Mesenchymal stem cell (in vitro differentiated cells and primary cell): ENCODE measurements around the gene KCNJ10.

ENCODE experiments used
- DNase-seq: peaks from one replicate; pipeline ENCODE4 v3.0.0-alpha.2; 2013
- H2AFZ ChIP-seq: one replicate; pipeline ENCODE4 v1.6.1; 2013; ENCODE audit warnings: low read depth, mild to moderate bottlenecking, control low read depth, inconsistent platforms, low read length, moderate library complexity
- H2AK5ac ChIP-seq: 2 replicates; pipeline ENCODE4 v1.6.1; 2013; ENCODE audit warnings: low read length, moderate library complexity, mild to moderate bottlenecking, inconsistent platforms; ENCODE audit not compliant: severe bottlenecking
- H2BK120ac ChIP-seq: one replicate; pipeline ENCODE4 v1.6.1; 2013; ENCODE audit warnings: low read depth, mild to moderate bottlenecking, inconsistent platforms, low read length, moderate library complexity
- H2BK12ac ChIP-seq, 2 experiments: one replicate each; pipeline ENCODE4 v1.6.1; 2013; ENCODE audit warnings: inconsistent platforms in 2 of 2, low read length in 2 of 2, mild to moderate bottlenecking in 2 of 2, moderate library complexity in 2 of 2, control low read depth in 1 of 2
- H2BK15ac ChIP-seq: one replicate; pipeline ENCODE4 v1.6.1; 2013; ENCODE audit warnings: mild to moderate bottlenecking, low read depth, inconsistent platforms; ENCODE audit not compliant: poor library complexity, severe bottlenecking
- H2BK5ac ChIP-seq: 2 replicates; pipeline ENCODE4 v1.6.1; 2013; ENCODE audit warnings: low read depth, mild to moderate bottlenecking, low read length, control low read depth, inconsistent platforms; ENCODE audit not compliant: poor library complexity, severe bottlenecking
- H3K14ac ChIP-seq, 2 experiments: one replicate each; pipeline ENCODE4 v1.6.1; 2013; ENCODE audit warnings: inconsistent platforms in 2 of 2, low read length in 2 of 2, control low read depth in 1 of 2, mild to moderate bottlenecking in 1 of 2, moderate library complexity in 1 of 2
- H3K18ac ChIP-seq, 2 experiments: one replicate each; pipeline ENCODE4 v1.6.1; 2013; ENCODE audit warnings: inconsistent platforms in 2 of 2, low read length in 2 of 2, control low read depth in 1 of 2, low read depth in 1 of 2, mild to moderate bottlenecking in 1 of 2
- H3K23ac ChIP-seq, 2 experiments: one replicate each; pipeline ENCODE4 v1.6.1; 2013; ENCODE audit warnings: inconsistent platforms in 2 of 2, low read length in 2 of 2, mild to moderate bottlenecking in 2 of 2, moderate library complexity in 2 of 2, control low read depth in 1 of 2
- H3K27ac ChIP-seq: 2 replicates; pipeline ENCODE4 v1.5.1; 2013; ENCODE audit warnings: mild to moderate bottlenecking, moderate library complexity, low read length, control low read depth, inconsistent platforms; ENCODE audit not compliant: poor library complexity, severe bottlenecking
- H3K27me3 ChIP-seq, 2 experiments: 2 replicates each; pipeline versions ENCODE4 v1.6.1 to v1.7.0; 2013; ENCODE audit warnings: low read length in 2 of 2, mild to moderate bottlenecking in 2 of 2, moderate library complexity in 2 of 2, control low read depth in 1 of 2, inconsistent platforms in 1 of 2; ENCODE audit not compliant: control insufficient read depth in 1 of 2, insufficient read depth in 1 of 2
- H3K36me3 ChIP-seq, 2 experiments: 2 replicates each; pipeline versions ENCODE4 v1.6.1 to v1.7.0; 2013; ENCODE audit warnings: low read length in 2 of 2, control low read depth in 1 of 2, inconsistent platforms in 1 of 2, low read depth in 1 of 2, mild to moderate bottlenecking in 1 of 2; ENCODE audit not compliant: insufficient read depth in 2 of 2, control insufficient read depth in 1 of 2
- H3K4ac ChIP-seq, 2 experiments: one replicate each; pipeline ENCODE4 v1.6.1; 2013; ENCODE audit warnings: inconsistent platforms in 2 of 2, low read length in 2 of 2, mild to moderate bottlenecking in 2 of 2, moderate library complexity in 2 of 2, control low read depth in 1 of 2, low read depth in 1 of 2
- H3K4me1 ChIP-seq: 2 replicates; pipeline ENCODE4 v1.6.1; 2013; ENCODE audit warnings: low read depth, low read length, control low read depth; ENCODE audit not compliant: control insufficient read depth, insufficient read depth
- H3K4me2 ChIP-seq: 2 replicates; pipeline ENCODE4 v1.6.1; 2013; ENCODE audit warnings: low read length, mild to moderate bottlenecking, inconsistent platforms; ENCODE audit not compliant: poor library complexity, severe bottlenecking
- H3K4me3 ChIP-seq, 2 experiments: 2 replicates each; pipeline versions ENCODE4 v1.5.1 to v1.7.0; 2013; ENCODE audit warnings: low read length in 2 of 2, mild to moderate bottlenecking in 2 of 2, control low read depth in 1 of 2, low read depth in 1 of 2; ENCODE audit not compliant: insufficient read depth in 1 of 2
- H3K79me1 ChIP-seq: replicated peaks from 2 replicates; pipeline ENCODE4 v1.6.1; 2013; ENCODE audit warnings: mild to moderate bottlenecking, control low read depth, low read length, inconsistent platforms; ENCODE audit not compliant: poor library complexity, severe bottlenecking
- H3K9ac ChIP-seq: 2 replicates; pipeline ENCODE4 v1.7.0; 2013; ENCODE audit warnings: mild to moderate bottlenecking, low read length, moderate library complexity
- H3K9me3 ChIP-seq: 2 replicates; pipeline ENCODE4 v1.7.0; 2013; ENCODE audit warnings: mild to moderate bottlenecking, low read length; ENCODE audit not compliant: control insufficient read depth
- H4K8ac ChIP-seq: one replicate; pipeline ENCODE4 v1.6.1; 2013; ENCODE audit warnings: inconsistent platforms, mild to moderate bottlenecking, low read length, moderate library complexity
- H4K91ac ChIP-seq: one replicate; pipeline ENCODE4 v1.6.1; 2013; ENCODE audit warnings: mild to moderate bottlenecking, low read length, inconsistent platforms
- WGBS: methylation state at CpG from one replicate; pipeline ENCODE4 v1.1.7; 2013; ENCODE audit warnings: mixed read lengths; 5-methylcytosine and 5-hydroxymethylcytosine counted together

The KCNJ10 gene

DNA sequence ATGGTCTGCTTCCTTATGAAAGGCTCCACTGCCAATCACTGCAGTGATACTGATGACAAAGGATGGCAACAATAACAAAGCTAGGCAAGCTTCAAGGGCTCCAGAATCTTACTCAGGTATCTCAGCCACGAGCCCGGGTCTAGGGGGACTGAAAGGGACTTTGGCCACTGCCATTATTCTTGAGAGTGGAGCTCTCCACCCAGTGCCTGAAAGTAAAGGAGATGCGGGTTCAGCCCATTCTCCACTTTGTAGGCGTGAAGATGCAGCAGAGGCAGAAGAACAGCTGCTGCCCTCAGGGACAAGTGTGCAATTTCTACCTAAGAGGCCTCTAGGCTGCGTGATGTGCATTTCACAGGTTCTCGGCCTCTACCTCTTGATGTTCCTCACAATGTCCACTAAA is 84.5 kb downstream of the KCNJ10 start:
- Histone ChIP-seq H3K18ac (no peak overlapping the region), H2BK120ac (no peak overlapping the region), H3K9me3 (no peaks in the 10 kb centered on the region), H2AFZ (no peak overlapping the region), H2BK15ac (no peak overlapping the region), H3K4me2 (no peak overlapping the region), H3K27me3 (peaks cover 0 to 38% of the 10 kb centered on the region in 2 experiments), H3K23ac (no peak overlapping the region), H3K9ac (no peak overlapping the region), H2BK5ac (no peak overlapping the region), H3K27ac (no peak overlapping the region), H3K36me3 (peaks cover 0 to 26% of the 10 kb centered on the region in 2 experiments), H3K4me3 (no peak overlapping the region), H3K4ac (no peak overlapping the region), H4K91ac (no peak overlapping the region), H4K8ac (no peak overlapping the region), H3K4me1 (no peaks in the 10 kb centered on the region), H3K14ac (no peak overlapping the region), H3K79me1 (no peaks in the 10 kb centered on the region), H2BK12ac (no peak overlapping the region), H2AK5ac (no peak overlapping the region)
- DNase-seq, result no peak
- 94% methylated on average over 4 of the region's 6 CpGs for WGBS

DNA sequence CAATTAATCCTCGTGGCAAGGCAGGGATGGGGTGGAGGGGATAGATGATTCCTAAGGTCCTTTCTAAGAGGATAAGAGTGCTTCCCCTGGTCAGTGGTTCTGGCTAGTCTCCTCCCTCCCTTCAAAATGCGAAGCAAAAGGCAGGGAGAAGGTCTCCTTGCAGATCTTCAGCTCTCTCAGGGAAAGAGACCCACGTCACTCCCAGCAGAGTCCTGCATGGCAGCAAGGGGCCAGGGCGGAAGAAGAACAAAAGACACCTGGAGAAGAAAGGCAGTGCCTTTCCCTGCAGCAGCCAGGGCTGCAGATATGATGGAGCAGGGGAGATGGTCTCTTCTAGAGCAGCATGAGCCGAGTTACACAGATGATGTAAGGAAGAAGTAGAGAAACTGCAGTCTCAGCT is 86.3 kb downstream of the KCNJ10 start:
- Histone ChIP-seq H3K4me1 (no peaks in the 10 kb centered on the region), H3K27ac (no peak overlapping the region), H4K8ac (no peak overlapping the region), H3K9ac (no peak overlapping the region), H3K79me1 (no peaks in the 10 kb centered on the region), H3K18ac (no peak overlapping the region), H3K14ac (no peak overlapping the region), H3K23ac (no peak overlapping the region), H3K36me3 (peaks cover 0 to 29% of the 10 kb centered on the region in 2 experiments), H2BK12ac (no peak overlapping the region), H2BK120ac (no peak overlapping the region), H4K91ac (no peak overlapping the region), H2BK15ac (no peak overlapping the region), H3K27me3 (peaks cover 0 to 30% of the 10 kb centered on the region in 2 experiments), H2BK5ac (no peak overlapping the region), H2AK5ac (no peak overlapping the region), H3K4me3 (no peak overlapping the region), H3K4me2 (no peak overlapping the region), H2AFZ (no peak overlapping the region), H3K4ac (no peak overlapping the region), H3K9me3 (no peaks in the 10 kb centered on the region)
- 65% methylated on average over 5 of the region's 5 CpGs for whole genome bisulfite sequencing
- DNase-seq, result no peak

DNA sequence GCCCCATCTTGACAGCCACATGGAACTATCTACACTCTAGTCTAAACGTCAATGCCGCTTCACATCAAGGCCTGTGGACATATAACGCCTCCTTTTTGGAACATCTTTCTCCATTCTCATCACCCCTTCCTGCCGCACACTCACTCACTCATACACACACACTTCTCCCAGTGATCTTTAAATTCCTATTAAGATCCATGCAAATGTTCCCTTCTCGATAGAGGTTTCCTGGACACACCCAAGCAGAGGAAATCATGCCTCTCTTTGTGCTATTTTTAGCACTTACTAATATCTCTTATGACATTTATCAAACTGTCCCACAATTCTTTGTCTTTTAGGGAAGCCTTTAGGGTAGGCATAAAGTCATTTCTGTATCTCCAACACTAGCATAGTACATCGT is 87.7 kb downstream of the KCNJ10 start:
- H3K9me3 ChIP-seq, result no peaks in the 10 kb centered on the region
- peaks cover 0 to 43% of the 10 kb centered on the region in 2 experiments for H3K36me3 ChIP-seq
- no peak overlapping the region for H3K4ac ChIP-seq
- H3K23ac ChIP-seq, result no peak overlapping the region
- DNase-seq, result no peak
- H2BK120ac ChIP-seq, result no peak overlapping the region
- H3K4me1 ChIP-seq, result no peaks in the 10 kb centered on the region
- H3K9ac ChIP-seq, result no peak overlapping the region
- no peak overlapping the region for H3K18ac ChIP-seq
- no peak overlapping the region for H2BK12ac ChIP-seq
- peaks cover 0 to 34% of the 10 kb centered on the region in 2 experiments for H3K27me3 ChIP-seq
- H4K91ac ChIP-seq, result no peak overlapping the region
- no peak overlapping the region for H2AFZ ChIP-seq
- no peak overlapping the region for H3K14ac ChIP-seq
- H2BK15ac ChIP-seq, result no peak overlapping the region
- H3K79me1 ChIP-seq, result no peaks in the 10 kb centered on the region
- H4K8ac ChIP-seq, result no peak overlapping the region
- WGBS, result 84% methylated on average over 4 of the region's 6 CpGs
- no peak overlapping the region for H2BK5ac ChIP-seq
- H3K27ac ChIP-seq, result no peak overlapping the region
- no peak overlapping the region for H2AK5ac ChIP-seq
- no peak overlapping the region for H3K4me2 ChIP-seq
- H3K4me3 ChIP-seq, result no peak overlapping the region

DNA sequence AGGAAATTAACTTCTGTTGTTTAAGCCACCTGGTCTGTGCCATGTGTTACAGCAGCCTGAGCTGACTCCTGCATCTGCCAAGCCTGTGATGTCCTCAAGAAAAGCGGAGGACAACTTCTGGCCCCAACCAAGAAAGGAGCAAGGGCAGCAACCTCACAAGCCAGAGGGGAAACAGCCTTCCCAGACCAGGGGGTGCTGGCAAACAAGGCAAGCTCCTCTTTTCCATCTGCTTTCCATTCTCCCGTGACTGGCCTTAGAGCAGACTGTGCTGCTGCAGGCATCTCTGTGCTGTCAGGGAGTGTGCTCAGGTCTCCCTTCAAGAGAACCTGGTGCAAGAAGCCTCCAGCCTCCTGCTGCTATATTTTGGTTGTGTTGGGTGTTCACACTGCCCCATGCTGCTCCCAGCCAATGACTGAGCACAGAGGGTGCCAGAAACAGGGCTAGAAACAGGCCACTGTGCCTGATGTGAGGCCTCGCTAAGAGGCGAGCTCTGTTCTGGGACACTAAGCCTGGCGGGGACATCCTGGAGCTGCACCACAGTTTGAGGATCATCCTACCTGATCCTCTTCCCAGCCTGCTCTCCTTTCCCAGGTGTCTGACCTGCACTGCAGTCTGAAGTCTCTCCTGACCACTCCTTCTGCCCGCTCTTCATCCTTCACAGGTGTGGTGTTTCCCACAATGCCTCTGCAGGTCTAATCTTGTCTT is 88.5 kb downstream of the KCNJ10 start:
- Histone ChIP-seq H3K9ac (no peak overlapping the region), H2BK120ac (no peak overlapping the region), H4K8ac (no peak overlapping the region), H3K4me2 (no peak overlapping the region), H3K9me3 (no peaks in the 10 kb centered on the region), H3K27ac (no peak overlapping the region), H3K14ac (no peak overlapping the region), H3K4me1 (no peaks in the 10 kb centered on the region), H3K23ac (no peak overlapping the region), H2BK5ac (no peak overlapping the region), H3K27me3 (peaks cover 0 to 34% of the 10 kb centered on the region in 2 experiments), H3K79me1 (no peaks in the 10 kb centered on the region), H4K91ac (no peak overlapping the region), H2BK15ac (no peak overlapping the region), H3K4ac (no peak overlapping the region), H3K4me3 (no peak overlapping the region), H3K36me3 (peaks cover 0 to 45% of the 10 kb centered on the region in 2 experiments), H2BK12ac (no peak overlapping the region), H3K18ac (no peak overlapping the region), H2AK5ac (no peak overlapping the region), H2AFZ (no peak overlapping the region)
- no peak for DNase-seq
- WGBS, result 93% methylated on average over 6 of the region's 6 CpGs
